DMS114 treated with DMSO at 0.1 percent for 48 hours (cell line): ENCODE measurements around the gene KMT2E.

Source experiments
- DNase-seq: peaks from one replicate; lab custom pipeline; 2025; ENCODE audit not compliant: unreplicated experiment; lab: John Stamatoyannopoulos, UW

KMT2E gene

DNA sequence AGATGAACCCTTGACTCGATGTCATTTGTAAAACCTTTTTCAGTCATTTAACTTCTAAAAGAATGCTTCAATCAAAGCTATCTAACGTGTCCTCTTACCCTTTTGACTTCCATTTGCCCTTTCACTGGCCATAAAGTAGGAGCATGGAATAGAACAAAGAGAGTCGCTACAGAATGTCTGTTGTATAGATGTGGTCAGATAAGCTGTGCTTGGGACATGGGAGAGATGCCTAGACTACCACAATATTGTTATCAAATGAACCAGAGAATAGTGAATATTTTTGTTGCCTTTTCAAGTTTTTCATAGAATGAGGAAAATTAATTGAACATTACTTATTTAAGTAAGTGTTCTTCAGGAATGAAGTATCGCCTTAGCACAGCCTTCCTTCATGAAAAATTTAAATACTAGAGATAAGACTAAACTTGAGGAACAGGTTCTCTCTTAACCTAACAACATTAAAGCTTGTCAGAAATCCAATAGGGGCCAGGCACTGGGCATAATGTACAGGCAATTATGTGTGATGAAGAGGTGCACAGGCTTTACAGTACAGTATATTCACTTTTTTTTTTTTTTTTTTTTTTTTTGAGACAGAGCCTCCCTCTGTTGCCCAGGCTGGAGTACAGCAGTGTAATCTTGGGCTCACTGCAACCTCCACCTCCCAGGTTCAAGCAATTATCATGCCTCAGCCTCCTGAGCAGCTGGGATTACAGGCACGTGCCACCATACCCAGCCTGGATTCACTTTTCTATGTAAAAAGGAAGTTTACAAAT, 7.5 kb upstream of the KMT2E start:
- no peak for DNase-seq

DNA sequence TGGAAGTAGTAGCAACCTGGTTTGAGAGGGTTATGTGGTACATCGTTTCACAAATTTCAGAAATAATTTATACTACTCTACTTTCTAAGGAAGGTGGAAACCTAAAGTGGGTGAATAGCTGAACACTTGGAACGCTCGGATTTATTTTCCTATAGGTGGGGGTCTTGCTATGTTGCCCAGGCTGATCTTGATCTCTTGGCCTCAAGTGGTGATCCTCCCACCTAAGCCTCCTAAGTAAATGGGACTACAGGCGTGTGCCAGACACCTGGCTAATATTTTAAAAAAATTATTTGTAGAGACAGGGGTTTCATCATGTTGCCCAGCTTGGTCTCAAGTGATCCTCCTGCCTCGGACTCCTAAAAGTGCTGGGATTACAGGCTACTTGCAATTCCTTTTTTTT, 6.7 kb upstream of the KMT2E start:
- no peak for DNase-seq

DNA sequence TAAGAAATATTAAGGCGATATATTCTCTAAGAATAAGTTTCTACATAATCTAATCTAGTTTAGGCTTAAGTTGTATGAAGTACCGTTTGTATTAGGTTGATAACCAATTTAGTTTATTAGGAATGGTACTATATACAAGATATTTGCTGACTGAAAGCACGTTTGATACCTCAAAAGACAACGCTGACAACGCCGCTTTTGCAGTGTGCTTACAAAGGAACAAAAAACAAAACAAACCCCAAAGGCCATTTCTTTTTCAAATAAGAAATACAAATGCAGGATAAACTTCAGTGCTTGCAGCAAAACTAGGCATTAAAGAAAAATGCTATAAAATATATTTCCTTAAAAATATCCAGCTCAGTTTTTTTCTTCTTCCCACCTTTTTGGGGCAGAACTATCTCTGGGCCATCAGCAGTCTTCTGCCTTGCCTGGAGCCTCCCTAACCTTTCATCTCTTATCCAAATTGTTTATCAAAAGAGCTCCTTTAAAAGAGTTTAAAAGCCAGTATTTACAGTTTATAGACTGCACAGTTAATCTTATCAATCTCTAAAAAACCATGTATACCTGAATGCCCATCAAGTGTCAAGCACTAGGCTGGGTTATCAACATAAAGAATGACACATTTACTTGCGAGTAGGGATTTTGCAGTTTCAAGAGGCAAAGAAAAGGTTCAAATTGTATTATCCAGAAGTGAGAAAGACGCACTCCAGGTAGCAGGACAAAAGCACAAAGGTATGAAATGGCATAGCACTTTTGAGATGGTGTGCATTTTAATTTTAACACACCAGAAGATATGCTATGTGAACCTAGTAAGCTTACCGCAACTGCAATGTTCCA, 4.1 kb upstream of the KMT2E start:
- no peak for DNase-seq

DNA sequence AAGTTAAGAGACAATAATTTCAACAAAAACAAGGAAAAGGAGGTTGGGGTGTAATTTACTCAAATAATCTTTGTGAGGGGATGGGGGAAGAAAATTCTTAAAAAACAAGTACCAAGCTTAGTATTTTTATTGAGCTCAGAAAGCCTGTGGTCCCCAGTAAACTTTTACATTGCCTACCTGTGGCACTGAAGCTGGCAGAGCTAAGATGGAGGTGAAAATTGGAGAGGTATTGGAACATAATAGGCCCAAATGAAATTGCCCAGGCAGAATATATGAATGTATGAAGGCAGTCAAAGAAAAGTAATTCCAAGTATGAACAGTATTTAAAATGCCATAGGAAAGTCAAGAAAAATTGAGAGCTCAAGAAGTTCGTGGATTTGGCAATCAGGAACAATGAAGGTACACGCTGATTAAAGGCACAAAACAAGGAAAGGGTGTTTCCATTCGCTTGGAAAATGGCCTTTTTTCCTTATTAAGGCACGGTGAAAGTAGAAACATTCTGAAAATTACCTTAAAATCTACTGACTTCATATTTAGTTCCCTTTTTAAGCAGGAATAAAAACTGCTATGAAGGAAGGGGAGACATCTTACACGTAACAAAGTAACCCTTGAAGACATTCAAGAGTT, 3.4 kb upstream of the KMT2E start:
- DNase-seq = no peak

DNA sequence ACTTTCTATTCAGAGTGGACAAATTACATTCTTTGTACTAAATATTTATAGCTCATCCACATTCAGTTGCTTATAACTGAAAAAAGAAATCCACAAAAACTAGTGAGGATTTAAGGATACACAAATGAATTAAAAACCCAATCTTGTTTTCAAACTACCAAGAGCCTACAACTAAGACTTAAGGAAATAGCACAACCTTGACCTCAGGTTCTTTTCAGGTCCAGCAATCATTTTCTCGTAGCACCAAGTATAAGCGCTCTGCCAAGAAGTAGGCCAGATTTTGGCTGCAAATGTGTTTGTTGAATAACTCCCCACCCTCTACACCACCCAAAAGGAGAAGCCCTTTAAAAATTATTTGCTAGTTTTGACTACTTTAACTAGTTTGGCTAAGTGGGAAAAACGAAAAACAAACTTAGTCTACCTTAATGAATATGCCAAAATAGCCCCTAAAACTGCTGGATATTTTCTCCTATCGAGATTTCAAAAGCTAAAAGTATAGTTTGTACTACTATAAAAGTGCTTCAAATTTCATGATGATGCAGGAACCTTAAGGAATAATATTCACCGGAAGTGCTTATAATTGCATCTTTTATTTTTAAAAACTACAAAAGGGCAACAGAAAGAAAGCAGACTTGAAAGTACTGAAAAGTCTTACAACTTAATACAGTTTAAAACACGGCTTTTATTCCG, 2.7 kb upstream of the KMT2E start:
- DNase-seq = no peak

DNA sequence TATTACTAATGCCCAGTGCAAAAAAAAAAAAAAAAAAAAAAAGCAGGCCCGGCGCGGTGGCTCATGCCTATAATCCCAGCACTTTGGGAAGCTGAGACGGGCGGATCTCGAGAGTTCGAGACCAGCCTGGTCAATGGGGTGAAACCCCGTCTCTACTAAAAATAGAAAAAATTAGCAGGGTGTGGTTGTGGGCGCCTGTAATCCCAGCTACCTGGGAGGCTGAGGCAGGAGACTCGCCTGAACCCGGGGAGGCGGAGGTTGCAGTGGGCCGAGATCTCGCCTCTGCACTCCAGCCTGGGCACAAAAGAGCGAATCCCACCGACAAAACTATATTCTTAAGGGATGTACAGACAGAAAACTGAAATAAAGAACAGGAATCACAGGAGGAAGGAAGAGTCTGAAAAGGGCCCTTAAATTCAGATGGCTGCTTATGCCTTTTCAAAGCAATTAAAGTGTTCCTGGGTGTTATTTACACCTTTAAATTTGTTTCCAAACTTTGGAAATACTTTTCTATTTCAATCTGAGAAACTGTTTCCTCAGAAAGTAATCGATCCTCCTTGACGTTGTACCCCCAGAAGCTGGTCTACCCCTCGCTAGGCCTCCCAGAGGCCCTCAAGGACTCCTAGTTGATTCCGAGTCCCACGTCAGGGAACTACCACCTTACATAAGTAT, 2.0 kb upstream of the KMT2E start:
- DNase-seq = no peak

DNA sequence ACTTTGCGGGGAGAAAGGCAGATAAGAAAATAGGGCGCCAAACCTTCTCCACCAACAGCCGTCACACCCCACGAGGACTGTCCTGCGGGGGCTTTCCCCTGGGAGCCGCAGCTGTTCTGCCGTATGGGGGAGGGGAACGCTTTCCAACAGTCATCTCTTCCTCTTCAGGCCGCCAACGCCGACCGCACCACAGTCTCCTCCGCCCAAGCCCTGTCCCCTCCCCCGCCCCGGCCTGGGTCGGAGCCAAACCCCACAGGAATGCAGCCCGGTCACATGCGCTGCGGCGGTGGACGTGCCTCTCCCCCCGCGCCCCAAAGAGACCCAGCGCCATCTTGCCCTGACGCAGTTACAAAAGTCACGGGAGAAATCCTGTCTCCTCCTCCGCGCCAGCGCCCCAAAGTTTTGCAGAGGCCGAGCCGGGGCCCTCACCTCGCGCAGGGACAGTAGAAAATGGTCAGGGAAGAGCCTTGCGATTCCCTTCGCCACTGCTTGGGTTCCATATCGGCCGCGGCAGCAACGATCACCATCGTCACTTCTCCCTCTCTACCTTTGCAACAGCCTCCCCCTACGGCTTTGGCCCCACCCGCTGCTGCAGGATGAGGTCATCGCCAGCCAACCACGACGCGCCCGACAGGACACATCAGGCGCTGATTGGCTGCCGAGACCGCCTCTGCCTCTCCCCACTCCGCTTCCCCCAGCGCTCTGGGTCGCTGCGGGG, 1.3 kb upstream of the KMT2E start:
- peak; percentile 90 for DNase-seq

DNA sequence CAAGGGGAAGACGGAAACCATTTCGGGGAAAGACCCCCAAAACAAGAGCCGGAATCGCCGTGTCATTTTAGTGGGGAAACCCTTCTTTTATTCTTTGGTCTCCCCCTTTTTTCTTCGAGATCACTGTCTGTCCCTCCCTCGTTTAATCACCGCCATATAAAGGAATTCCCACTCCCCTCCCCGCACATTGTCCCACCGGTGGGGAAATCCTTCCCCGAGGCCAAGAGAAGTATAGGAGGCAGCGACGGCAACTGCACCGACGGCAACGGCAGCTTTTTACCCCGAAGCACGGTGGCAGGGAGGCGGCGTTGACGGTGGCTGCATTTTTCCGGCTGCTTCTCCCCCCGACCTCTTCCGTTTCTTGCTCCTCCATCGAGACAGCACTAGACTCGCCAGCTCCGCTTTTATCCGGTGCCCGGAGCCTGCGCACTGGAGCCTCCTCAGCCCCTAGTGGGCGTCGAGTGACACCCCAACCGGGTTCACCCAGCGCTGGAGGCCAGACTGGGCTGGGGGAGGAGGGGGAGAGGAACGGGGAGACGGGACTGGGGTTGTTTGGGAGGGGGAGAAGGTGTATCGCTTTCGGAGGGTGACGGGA, 687 bp upstream of the KMT2E start:
- DNase-seq = peak; percentile 47

DNA sequence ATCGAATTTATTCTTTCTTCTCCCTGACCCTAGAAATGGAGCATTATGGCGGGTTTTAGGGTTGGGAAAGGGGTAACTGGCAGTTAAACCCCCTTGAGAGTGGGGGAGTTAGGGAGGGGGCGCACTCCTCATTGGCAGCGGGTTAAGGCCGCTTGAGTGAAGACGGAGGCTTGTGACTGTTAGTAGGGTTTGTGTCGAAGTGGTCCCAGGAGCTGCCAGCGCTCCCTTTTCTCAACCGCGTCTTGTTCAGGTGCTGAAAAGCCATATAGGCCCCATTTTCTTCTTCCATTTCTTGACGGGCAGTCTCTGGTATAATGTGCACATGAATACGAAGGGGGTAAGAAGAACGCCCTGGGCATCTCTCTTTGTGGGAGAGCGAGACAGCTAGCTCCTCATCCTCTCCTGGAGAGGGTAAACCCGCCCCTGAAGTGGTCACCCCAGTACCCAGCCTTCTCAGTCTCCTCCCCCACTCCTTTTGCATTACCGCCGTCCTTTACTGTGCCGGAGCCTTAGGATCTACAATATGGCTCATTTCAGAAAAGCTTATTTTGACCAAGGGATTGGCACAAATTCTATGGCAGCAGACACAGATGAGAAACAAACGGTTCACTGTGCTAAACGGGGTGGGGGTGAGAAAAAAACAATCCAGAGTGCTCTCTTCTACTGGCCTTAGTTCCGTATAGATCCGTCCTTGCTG, 836 bp downstream of the KMT2E start:
- no peak for DNase-seq

DNA sequence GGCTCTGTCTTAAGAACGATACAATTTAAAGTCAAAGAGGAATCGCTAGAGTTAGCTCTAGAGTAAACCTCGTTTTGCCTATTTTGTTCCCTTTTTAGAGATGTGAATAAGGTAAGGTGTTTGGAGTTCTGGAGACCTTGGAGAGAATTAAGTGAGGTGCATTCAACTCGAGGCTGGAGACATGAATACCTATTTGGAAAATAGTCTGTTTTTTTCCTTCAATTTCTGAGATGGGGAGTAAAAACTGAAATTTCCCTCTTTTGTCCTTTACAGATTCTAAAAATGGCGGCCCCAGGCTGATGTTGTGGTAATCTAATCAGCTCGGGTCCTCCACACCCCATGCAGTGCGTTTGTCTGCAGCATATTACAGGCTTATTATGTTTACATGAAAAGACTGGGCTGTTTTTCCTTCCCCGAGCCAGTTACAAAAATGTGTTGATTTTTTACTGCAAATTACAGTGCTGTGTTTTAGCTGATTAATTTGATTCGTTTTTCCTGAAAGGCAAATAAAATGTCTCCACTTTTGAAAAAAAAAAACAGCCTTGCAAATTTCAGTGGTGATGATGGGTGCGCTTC, 1.5 kb downstream of the KMT2E start:
- peak; percentile 63 for DNase-seq

DNA sequence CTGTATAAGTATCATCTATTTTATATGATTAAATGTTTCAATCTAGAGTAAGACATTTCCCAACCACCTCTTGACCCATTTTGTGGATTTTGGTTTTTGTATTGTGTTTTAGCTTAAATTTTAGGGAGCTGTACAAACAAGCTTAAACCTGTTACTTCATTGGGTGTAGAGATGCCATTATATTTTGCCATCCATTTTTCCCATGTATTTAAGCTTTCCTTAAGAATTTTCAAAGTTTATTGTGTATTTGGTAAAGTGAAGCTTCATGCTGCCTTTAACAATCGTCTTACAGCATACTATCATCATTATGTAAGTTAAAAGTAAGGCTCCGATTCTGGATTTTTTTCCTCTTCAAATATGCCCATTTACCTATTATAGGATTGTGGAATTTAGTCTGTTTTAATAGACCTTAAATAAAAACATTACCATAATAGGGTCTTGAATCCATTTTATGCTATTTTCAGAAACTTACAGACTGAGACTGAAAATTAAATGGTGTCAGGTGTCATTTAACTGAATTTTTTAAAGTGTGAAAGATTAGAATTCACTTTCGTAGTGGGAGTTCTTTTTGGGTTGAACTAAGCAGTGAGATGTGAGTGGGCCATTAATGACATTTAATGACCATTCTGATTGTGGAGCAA, 2.2 kb downstream of the KMT2E start:
- peak; percentile 44 for DNase-seq

DNA sequence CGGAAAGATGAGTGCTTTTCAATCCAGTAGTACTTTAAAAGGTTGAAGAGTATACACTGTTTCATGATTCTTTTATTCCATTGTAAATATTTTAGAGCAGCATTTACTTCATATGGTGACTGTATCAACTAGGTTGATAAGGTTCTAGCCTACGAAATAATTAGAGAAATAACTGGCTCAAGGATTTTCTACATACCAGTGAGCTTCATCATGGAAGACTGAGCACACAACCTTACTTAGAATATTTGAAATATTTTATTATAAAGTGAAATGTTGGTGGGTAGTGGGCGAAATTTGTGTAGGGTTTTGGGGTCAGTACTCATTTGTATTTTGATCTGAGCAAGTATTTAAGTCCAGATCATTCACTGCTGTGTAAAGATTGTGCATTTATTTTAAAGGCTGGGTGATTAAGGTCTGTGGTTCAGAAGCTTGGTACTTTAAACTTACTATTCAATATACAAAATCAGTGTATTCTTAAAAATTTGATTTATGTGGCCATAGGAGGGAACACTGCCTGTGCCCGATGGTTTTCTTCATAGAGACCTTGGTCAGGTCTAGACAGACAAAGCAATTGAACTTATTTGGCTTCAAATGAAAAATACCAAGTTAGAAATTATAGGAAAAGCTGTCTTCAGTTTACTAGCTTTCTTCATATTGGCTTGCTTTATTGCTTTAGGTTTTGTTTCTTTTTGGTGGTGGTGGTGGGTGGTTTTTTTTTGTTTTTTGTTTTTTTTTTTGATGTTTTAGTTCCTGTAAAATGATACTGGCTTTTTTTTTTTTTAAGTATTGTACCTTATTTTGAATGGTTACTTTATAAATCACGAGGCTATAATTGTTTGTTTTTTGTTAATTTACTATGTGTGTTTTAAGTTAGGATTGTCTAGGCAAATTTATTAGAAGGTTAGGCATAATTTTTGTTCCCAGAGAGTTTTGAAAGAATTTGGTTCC, 3.0 kb downstream of the KMT2E start:
- peak; percentile 44 for DNase-seq

DNA sequence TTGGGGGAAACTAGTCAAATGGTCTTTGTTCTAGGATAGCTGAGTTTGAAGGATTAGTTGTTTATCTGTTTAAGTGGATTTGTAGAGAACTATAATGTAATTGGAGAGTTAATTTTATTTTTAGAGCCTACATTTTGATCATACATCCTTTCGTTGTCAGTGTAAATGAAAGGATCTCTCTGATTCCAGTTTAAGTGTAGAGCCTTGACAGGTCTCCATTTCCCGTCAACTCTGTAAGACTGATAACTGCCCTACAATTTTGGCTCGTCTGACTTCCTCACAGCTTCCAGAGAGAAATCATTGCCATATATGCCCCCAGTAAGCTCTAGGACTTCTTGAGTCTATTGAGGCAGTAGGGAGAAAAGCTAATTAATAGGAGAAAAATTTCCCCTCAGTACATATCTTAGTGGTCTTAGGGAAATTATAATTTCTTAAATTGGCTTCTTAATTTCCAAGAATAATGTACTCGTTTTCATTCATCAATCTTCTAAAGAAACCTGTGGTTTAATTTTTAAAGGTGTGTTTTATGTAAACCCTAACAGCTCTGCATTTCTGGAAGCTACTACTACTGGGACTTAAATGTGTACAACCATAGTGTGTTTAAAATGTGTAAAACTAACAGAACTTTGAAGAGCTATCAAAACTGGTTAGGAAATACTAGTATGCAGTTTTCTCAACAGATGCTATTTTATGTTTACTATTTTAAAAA, 3.8 kb downstream of the KMT2E start:
- no peak for DNase-seq

DNA sequence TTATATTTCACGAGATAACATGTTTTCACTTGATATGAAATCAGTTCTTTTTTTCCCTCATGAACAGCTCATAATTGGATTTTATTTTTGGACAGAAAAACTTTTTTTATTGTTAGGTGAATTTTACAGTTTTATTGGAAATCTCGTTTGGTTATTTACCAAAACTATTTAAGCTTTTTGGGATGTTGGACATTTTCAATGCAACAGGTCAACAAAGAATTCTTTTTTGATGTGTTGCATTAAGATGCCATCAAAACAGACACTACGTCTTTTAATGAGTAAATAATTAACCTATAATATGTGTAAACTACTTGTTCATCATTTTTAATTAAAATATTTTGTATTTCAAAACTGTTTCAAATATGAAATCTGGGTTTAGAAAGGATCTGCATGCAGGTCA, 5.3 kb downstream of the KMT2E start:
- DNase-seq = no peak

DNA sequence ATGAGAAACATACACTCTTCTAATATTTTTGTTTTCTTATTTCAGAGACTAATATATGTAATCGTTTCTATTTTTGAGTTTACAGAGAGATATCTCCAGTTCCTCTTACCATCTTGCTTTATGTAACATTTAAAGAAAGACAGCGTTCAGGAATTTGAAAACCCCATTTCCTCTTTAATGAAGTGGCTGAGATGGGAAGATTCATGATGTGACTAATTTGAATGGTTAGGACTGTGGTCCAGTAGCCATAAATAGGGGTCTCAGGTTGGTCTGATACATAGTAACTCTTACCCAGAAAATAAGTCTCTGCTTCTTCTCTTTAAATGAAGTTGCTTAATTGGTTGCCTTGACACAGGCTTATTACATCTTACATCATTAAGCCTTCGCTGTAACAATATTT, 6.9 kb downstream of the KMT2E start:
- DNase-seq = no peak

DNA sequence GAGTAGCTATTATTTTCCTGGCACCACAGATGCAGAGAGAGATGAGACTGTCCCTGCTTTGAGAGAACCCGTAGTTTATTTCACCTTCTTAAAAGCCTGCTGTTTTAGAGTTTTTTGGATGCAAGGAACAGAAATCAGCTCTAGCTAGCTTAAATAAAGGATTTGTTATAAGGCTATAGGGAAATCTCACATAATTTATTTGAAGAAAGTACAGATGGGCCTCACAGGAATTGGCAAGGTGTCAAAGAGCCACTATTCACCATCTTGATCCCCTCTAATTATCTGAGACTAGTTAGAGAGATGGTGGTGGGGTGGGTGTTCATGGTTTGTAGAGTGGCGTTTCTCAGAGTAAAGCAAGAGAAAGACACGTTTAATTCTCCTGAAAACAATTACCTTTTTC, 7.3 kb downstream of the KMT2E start:
- no peak for DNase-seq

DNA sequence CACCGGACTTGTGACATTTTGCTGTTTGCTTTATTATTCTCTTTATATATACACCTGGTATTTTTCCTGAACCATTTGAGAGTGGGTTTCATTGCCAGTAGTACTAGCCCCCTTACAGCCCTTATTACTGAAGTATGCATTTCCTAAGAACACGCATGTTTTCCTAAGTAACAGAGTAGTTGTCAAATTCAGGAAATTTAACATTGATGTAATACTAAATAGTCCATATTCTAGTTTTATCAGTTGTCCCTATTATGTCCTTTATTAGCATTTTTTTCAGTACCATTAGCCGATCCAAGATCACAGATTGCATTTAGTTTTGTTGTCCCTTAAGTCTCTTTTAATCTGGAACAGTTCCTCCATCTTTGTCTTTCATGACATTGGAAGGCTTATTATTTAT, 8.0 kb downstream of the KMT2E start:
- no peak for DNase-seq
